GM21737 (cell line): ENCODE data around the gene SLC39A2.

Experiments
- ATAC-seq: cut with Tn5 transposase; IDR thresholded peaks from one replicate; pipeline ENCODE4 v1.9.1; 2021; ENCODE audit warnings: mild to moderate bottlenecking, moderate library complexity; ENCODE audit not compliant: unreplicated experiment

Gene SLC39A2

GRCh38 chr14:21043387-21043973, 44.4 kb downstream of the SLC39A2 start:
- ATAC-seq: no peak

- no peak for ATAC-seq
These were observed 45.0 kb downstream of the SLC39A2 start for GRCh38 chr14:21043974-21044618.

GRCh38 chr14:21047378-21047781, 48.3 kb downstream of the SLC39A2 start:
- ATAC-seq: no peak

GRCh38 chr14:21048638-21049037, 49.5 kb downstream of the SLC39A2 start:
- no peak for ATAC-seq

- no peak for ATAC-seq
These were observed 50.2 kb downstream of the SLC39A2 start for GRCh38 chr14:21049271-21049673.

- no peak for ATAC-seq
These were observed 51.5 kb downstream of the SLC39A2 start for GRCh38 chr14:21050597-21050996.
